G401.6 (cell line): Measurements from ENCODE around the gene LMO1.

ENCODE experiments used
- FAIRE-seq: peaks from 2 replicates; lab custom pipeline; 2012; peaks lifted over from hg19 to GRCh38; lab: Jason Lieb, UNC

LMO1 gene

DNA sequence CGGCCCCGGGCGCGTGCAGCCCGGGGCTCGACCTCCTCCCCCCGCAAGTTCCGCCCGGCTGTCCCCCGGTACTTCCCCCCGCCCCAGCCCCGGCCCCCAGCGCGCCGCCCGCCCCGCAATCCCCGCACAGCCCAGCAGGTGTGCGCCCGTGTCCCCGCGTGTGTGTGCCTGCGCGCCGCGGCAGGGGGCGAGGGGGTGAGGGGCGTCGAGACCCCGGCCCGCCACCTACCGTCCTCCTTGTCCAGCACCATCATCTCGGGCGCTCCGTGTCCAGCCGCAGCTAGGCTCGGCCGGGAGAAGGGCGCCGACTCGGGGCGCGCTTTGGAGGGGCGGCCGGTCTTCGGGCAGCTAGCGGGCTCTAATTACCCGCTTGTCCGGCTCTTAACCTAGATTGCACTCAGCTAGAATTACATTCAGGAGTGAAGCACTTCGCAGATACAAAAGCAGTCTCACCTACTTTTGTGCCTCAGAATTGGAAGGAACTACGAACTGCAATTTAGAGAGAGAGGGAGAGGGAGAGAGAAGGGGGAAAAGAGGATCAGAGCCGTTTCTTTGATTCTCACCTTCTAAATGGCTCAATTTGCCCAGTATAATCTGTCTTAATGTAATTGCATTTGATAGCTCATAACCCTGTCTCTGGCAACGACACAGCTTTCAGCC is 439 bp downstream of the LMO1 start:
- FAIRE-seq: no peak

DNA sequence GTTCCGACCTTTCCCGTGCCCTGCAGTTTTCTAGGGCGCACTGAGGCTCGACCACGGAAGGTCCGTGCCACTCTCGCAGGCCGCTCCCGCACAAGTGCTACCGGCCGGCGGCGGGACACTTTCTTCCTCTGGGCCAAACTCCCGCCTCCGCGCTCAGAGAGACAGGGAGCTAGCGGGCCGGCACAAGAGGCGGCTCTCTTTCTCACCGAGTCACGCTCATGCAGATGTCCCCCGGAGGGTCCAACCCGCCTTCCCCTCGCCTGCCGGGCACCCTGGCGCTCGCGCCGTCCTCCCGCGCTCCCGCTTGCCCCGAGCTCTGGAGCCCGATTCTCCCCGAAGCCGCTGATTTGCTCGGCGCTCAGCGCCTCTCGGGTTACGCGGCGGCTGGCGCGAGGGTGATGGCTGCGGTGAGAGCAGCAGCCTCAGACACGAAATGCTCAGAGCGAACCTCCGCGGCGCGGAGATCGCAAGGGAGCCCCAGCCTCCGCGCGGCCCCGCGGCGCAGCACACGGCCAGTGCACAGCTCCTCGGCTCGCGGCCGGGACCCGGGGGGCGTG is 1.0 kb downstream of the LMO1 start:
- no peak for FAIRE-seq

DNA sequence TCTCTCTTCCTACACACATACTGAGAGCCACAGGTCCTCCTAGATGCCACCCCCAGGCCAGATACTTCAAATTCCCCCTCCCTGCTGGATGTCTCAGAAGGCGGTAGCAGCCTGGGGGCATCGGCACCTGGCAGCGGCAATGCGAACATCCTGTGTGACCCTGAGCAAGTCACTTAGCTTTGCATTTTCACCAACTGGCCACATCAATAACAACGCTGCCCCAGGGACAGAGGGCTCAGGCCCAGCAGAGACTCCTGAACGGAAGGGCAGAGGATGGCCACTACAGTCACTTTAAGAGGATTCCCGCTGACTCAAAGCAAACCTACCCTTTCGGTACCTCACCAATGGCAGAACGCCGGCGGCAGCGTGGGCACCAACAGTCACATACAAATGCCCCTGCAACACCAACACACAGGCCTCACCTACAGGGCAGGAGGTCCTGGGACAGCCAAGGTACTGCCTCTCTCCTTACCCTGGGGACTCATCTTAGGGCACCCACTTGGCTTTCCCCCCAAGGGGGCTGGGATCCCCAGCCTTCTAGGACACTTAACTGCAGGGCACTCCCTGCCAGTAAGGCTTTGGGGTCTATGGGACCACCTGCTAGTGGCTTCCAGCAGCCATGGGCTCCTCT is 1.6 kb downstream of the LMO1 start:
- no peak for FAIRE-seq

DNA sequence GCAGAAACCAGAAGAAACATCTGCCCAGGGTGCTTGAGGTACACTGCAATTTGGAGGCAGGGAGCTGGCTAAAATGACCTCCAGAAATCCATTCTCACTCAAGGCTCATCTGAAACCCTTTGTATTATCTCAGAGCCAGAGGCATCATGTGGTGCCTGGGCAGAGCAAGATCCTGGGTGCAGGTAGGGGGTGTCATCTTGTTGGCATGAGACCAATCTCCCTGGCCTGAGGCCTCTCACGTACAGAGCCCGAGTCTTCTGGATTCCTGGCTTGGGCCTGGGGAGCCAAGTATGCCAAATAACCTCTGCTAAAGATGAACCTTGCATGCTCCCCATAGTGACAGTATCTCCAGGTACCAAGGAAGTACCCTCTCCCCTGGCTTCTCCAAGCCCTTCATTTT is 2.4 kb downstream of the LMO1 start:
- no peak for FAIRE-seq

DNA sequence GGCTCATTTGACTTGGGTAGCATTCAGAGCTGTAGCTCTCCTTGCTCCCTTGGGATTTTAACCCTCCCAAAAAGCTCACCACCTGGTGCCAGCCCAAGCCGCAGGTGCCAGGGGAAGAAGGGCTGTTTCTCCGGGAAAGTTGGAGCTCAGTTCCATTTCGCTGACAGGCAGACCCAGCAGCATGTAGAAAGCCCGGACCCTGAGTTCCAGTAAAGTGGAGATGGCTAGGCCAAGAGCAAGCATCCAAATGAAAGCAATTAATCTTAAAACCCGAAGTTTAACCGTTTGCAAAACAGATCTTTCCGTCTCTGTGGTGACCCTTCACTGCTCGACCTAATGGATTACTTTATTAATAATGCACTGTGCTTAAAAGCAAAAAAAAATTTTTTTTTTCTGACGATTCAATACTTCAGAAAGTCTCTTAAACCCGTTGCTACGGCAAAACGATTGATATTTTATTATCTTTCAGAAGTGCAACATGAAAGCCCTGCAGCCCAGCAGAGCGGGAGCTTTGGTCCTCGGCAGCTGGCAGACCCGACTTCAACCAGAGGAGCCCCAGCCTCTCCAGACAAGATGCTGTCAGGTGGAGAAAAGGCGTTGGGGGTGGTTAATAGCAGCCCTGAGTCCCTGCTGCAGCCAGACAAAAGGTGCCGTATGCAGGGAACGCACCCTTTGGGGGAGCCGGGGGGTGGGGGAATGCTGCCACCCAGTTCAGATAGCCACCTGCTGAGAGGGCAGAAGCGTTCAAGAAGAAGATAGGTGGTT is 3.3 kb downstream of the LMO1 start:
- no peak for FAIRE-seq

DNA sequence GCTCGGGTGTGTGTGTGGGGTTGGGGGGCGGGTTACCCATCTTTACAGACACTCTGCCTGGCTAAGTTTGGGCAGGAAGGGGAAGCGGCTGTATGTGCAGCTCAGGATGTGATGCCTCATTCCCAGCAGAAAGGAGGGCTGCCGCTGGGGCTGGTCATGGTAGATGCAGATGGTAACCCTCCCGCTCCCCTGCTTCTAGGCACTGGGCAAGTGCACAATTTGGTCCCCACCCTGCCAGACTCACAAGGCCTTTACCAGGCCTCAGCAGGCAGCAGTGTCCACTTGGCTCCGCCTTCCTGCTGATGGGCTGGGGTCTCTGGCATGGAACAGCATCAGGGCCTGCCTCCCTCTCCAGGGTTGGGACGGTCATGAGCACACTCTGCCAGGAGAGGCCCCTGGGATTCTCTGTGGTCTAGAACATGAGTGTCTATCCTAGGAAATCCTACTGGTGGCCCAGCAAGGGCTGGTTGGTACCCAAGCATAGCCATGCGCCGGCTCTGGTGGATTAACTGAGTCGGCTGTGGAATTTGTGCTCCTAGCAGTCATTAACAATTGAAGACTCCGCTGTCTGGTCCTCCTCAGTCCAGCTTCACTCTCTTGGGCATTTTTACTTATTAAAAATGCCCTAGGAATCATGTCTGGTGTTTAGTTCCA is 4.2 kb downstream of the LMO1 start:
- FAIRE-seq: no peak

DNA sequence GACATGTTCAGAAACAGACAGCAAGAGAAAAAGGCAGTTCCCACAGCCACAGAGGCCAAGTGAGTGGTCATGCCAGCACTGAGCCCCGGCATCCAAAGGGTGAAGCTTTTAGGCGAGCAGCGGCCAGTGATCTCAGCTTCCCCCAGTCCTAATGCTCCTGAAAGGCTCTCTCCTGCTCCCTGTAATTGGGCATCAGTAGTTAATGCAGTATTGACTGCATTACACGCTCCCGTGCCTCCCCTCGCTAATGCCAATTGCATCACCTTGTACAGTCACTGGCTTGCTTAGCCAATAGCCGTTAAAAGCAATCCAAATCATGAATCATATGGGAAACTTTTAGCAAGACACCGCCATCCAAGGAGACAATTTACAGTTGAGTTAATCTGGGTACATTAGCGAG is 4.9 kb downstream of the LMO1 start:
- FAIRE-seq: no peak

DNA sequence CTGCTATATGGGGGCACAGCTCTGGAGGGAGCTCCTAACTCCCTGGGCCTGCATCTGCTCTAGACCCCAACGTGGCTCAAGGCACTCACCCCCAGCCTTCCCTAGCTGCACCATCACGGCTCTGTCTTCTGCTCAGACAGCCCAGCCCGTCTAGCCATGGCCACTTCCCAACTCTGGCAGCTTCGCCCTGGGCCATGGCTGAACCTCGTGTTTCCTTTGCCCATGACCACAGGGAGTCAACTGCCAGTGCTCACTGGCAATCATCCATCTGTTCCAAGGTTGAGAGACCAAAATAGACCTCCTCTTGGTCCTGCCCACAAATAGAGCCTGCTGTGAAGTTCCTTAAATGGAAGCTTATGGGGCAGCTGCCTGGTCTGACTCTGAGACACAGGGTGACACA is 5.4 kb downstream of the LMO1 start:
- FAIRE-seq: no peak

DNA sequence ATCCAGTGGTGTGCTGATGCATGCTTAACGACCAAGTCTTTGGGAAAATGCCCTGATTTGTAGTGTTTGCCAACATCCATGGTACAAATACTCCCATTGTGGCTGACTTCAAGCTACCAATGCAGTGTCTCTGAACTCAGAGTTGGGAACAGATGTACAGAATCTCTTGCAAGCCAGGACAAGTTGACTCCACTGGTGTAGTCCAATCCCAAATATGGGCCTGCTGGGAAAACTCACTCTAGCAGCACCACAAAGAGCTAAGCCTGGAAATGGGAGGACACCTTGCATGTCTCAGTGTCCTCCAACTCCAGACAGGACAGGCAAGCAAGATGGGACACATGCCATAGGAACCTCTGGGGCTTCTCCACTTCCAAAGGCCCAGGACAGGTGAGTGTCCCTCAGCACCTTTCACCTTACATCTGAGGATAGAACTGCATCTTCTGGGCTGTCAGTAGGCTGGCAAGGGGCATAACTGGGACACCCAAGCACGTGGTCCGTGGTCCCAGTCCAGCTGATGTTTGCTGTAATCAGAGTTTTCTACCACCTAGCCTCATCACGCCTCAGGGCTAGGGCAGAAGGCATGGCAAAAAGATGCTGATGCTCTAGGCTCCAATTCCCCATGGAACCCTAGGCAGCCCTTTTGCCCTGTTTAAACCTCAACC is 6.5 kb downstream of the LMO1 start:
- FAIRE-seq: no peak

DNA sequence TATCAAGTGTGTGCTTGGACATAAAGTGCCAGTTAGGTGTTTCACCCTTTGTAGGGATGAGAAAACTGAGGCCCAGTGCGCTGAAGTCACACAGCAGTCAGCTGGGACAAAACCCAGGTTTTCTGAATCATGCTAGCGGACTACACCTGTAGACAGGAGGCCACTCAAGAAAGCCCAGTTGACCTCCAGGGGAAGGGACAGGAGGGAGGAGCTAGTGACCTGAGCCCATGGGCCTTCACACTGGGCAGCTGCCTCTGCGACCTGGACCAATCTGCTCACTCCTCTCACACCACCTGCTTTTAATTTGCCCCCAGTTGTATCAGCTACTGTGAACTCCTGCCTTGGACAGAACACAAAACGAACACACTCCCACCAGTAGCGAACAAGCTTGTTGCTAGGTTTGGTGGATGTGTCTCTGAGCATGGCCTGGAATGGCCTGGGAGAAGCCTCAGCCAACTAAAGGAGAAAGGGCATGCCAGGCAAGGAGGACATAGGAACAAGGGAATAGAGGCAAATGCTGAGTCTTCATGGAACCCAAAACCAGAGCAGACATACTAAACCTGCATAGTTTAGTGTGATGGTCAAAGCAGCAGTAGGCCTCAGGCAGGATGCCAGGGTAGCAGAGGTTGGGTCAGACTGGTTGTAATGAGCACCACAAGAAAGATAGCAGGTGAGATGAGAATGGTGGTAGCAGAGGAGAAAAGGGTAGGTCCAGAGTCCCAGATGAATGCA is 7.2 kb downstream of the LMO1 start:
- no peak for FAIRE-seq

DNA sequence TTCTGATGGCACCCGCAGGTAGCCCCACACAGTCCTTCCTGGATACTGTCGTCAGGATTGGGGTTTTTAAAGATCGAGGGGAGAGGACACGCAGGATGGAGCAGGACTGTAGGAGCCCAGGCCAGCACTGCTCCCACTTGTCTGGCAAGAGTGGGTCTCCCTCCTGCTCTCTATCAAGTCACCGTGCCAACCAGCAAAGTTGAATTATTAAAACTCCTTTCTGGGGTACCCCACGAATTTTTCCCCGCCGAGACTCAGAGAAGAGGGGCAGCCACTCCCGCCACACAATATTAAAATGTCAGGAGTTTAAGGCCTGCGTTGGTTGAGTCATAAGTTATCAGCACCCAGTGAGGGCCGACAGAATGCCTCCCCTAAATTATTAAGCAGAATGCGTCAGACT is 10.1 kb downstream of the LMO1 start:
- no peak for FAIRE-seq

DNA sequence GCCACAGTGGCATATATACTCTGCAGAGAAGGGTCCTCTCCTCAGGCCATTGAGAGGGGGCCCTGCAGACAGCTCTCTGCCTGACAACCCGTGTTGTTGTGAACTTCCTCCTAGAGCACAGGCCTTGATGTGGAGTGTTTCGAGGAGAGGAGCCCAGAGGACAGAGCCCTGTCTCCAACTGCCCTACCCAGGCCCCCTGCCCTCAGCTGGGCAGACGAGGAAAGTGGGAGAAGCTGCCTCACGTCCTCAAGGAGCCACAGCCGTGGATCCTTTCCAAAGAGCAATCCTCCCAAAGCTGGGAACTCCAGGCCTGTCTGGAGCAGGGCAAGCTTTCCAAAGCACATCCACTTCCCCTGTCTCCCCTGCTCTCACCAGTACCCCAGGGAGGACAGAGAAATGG is 10.7 kb downstream of the LMO1 start:
- no peak for FAIRE-seq

DNA sequence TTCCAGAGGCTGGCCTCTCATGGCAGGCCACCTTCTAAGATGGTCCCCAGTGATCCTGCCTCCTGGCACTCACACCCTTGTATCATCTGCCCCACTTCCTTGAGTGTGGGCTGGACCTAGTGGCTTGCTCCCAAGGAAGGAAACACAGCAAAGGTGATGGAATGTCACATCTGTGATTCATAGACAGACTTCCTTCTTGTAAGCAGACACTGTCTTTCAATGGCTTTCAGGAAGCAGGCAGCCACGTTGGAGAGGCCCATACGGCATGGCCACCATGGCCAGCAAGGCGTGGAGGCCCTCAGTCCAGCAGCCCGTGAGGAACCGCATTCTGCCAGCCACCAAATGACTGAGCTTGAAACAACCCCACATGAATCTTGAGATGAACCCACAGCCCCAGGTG is 11.3 kb downstream of the LMO1 start:
- no peak for FAIRE-seq

DNA sequence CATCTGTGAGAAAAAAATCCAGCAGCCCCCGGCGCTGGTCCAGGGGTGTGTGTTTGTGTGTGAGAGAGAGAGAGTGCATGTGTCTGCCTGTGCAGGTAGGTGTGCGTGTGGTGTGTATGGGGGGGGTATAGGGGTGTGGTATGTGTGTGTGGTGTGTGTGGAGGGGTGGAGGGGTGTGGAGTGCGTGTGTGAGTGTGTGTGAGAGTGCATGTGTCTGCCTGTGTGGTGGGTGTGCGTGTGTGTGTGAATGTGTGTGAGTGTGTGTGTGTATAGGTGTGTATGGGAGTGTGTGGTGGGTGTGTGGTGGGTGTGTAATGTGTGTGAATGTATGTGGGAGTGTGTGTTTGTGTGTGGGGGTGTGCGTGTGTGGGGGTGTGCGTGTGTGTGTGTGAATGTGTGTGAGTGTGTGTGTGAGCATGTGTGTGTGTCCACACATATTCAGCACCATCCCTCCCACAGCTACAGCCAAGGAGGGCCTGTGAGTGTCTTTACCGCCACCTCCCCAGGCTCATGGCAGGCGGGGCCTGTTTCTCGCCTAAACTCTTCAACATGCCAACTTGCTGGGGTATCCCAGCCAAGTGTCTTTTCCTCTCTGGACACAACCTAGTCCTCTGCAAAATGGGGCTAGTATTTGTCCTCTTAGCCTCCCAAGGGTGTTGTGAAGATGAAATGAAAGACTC is 11.9 kb downstream of the LMO1 start:
- no peak for FAIRE-seq

DNA sequence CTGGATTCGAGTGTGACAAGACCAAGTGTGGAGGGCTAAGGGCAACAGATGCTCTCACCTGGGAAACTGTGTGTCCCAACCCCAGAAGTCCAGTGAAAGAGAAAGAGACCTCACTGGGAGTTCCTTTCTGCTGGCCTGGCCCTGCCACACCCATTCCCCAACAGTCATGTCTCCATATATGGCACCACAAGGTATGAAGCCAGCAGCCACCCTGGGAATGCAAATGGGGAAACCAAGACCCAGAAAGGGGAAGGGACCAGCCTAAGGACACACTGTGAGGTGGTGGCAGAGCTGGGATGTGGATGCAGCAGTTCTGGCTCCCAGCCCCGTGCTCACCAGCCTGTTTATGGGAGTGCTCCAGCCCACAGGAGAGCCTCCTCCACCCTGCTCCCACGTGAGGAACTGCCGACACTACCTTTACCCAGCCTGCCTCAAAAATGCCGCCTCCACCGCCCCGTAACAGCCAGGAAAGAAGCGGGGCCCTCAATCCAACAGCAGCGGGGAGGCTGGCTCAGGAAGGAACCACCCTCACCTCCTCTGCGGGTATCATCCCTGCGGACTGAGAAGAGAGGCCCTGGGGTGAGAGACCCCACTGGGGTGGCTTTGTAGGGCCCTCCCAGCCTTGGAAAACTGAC is 12.6 kb downstream of the LMO1 start:
- no peak for FAIRE-seq

DNA sequence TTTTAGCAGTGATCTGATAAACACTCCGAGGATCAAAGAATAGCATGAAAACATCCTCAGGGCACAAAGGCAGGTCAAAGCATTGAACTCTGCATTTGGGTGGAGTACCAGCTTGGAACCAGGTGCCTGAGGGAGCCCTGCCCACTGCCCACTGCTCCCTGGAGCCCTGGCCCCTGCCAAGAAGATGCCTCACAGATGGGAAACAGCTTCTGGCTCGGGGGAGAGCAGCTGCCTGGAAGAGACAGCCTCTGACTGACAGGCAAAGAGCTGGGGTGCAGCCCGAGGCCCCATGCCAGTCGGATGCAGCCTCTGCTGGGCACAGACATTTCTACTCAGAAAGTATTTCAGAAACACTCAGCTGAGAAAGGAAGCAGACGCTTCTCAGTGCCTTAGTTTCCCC is 13.2 kb downstream of the LMO1 start:
- no peak for FAIRE-seq

DNA sequence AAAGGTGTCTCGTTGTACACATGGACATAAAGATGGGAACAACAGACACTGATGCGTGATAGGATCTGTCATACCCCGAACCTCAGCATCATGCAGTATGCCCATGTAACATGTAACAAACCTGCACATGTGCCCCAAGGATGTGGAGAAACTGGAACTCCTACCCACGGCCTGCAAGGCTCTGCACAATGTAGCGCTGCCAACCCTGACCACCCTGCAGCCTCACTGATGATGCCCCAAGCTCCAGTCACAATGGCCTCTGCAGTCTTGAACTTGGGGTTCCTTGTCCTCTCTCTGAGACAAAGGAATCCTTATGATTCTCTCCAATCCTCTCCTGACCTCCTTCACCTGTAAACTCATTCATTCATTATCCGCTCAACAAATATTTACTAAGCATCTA is 14.2 kb downstream of the LMO1 start:
- FAIRE-seq: no peak

DNA sequence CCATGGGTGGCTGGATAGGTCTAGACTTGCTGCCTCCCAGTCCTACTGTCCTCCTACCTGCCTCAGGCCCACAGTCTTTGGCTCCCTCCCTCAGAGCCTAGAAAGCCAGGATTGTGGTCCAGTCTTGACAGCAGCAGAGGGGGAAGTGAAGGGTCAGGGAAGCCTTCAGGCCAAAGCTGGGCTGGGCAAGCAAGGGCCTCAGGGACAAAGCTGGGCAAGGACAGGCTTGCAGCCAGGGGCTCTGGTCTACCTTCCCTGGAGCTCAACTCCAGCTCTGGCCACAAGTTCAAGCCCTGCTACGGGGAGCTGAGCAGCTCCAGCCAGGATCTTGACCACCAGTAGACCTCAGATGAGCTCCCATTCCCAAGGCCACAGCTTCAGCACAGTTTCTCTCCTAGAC is 14.9 kb downstream of the LMO1 start:
- FAIRE-seq: no peak

DNA sequence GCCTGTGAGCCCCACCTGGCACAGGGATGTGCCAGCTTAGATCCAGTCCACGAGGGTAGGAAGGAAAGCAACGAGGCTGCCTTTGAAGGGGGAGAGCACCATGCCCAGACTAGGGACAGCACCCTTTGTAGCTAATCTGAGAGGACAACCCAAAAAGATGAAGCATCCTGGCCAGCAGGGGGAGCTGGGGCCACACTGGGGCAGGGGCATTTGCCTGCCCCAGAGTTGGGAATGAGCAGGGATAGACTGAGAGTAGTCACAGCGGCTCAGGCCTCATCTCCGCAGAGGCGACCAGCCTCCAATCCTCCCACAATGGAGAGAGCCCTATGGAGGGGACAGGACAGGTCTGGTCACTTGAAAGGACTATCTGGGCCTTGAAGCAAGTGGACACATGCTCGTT is 16.4 kb downstream of the LMO1 start:
- FAIRE-seq: no peak

DNA sequence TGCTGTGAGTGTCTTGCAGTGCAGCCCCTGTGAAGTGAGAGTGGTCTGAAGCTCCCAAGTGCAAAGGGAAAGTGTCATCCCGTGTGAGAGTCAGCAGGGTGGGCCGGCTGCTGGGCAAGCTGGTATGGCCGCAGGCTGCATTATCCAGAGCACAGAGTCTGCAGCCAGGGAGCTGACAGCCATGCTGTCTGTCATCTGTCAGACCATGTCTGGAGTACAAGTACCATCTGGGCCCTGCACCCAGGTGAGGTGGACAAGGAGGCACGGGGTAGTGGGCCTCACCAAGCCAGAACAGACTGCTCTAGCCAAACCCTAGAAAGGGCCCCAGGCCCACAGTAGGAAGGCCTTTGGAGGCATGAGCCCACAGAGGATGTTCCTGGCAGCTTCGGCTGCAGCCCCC is 20.2 kb downstream of the LMO1 start:
- no peak for FAIRE-seq
